ENCODE results near the gene TAS1R2. TPM values are rescaled to one million over a fixed set of nuclear protein-coding genes. Genes with fewer than 3 reads are reported as not detected.
A peak's percentile ranks its signal among the peaks of the same experiment; 100 is the strongest.

The TAS1R2 gene
- total and polyA plus RNA-seq, 9 of the 15 experiments (the other 6 are each of a cell fraction or from before 2014, with no cell fraction given), result not detected

GRCh38 chr1:18836654-18837053, 22.8 kb downstream of the TAS1R2 start:
- peak; percentile 84 for FAIRE-seq
- peaks cover 16 to 66% of the 10 kb centered on the region in 2 experiments for H3K27me3 ChIP-seq (ENCODE audit: control insufficient read depth in 2 of 2, insufficient read depth in 2 of 2, low read length in 2 of 2)
- no peaks in the 10 kb centered on the region for H3K36me3 ChIP-seq (ENCODE audit: control insufficient read depth, insufficient read depth, low read length)
- intact Hi-C loops (cut with micrococcal nuclease), result no loop called here
- ChIA-PET CTCF (ENCODE audit: low intra/inter-chr PET ratio) (no interaction called here), POLR2A (interaction anchor here (0.6 to 1.1 kb wide), 3 partner anchors 10 to 47 kb away, joined by 4 to 5 read pairs (median 4); no protein-coding TSS in a partner anchor)
- H3K79me2 ChIP-seq (ENCODE audit: control insufficient read depth, insufficient read depth, low read length), result no peaks in the 10 kb centered on the region
- no peak overlapping the region for H3K4me3 ChIP-seq
- H3K4me1 ChIP-seq (replicated peaks in 1 of 2; ENCODE audit: control insufficient read depth in 2 of 2, insufficient read depth in 2 of 2, low read length in 2 of 2), result no peaks in the 10 kb centered on the region
- in situ Hi-C loops (cut with MboI), result no loop called here
- no TSS peak for BruUV-seq (replicated peaks)
- peak overlapping the region; percentile 57; the same call in 1 of the 2 replicates for H2AFZ ChIP-seq (ENCODE audit: low read depth, low read length)
- 3% methylated on average over 5 of the region's 5 CpGs for WGBS (ENCODE audit: insufficient coverage, low coverage, missing lambda C conversion rate)
- ATAC-seq, result peak; percentile 97
- DNase-seq (ENCODE audit: extremely low read depth in 1 of 4, low spot score in 3 of 4), result peak; percentile 34 to 87 (median 84)
- peak; percentile 98 for TF ChIP-seq NFYB (IDR thresholded peaks at IDR 0.05; ENCODE audit: extremely low read depth, insufficient read length)
- TF ChIP-seq KDM1A (IDR thresholded peaks at IDR 0.05), result no peak
- TF ChIP-seq USF2 (CRISPR knock-in tag; IDR thresholded peaks at IDR 0.05), result peak; percentile 98
- TF ChIP-seq, protein P1, sequence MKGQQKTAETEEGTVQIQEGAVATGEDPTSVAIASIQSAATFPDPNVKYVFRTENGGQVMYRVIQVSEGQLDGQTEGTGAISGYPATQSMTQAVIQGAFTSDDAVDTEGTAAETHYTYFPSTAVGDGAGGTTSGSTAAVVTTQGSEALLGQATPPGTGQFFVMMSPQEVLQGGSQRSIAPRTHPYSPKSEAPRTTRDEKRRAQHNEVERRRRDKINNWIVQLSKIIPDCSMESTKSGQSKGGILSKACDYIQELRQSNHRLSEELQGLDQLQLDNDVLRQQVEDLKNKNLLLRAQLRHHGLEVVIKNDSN (CRISPR knock-in tag; IDR thresholded peaks at IDR 0.05), result peak; percentile 95
- TF ChIP-seq RAD51 (IDR thresholded peaks at IDR 0.05; ENCODE audit: borderline replicate concordance, low read depth), result peak; percentile 91
- TF ChIP-seq KAT8 (IDR thresholded peaks at IDR 0.05; ENCODE audit: low read depth), result no peak
- TF ChIP-seq FOS (IDR thresholded peaks at IDR 0.05; ENCODE audit: extremely low read depth, insufficient read length), result peak; percentile 82
- TF ChIP-seq CBFA2T2 (conservative IDR thresholded peaks at IDR 0.05), result peak; percentile 44
- TF ChIP-seq, protein P2, sequence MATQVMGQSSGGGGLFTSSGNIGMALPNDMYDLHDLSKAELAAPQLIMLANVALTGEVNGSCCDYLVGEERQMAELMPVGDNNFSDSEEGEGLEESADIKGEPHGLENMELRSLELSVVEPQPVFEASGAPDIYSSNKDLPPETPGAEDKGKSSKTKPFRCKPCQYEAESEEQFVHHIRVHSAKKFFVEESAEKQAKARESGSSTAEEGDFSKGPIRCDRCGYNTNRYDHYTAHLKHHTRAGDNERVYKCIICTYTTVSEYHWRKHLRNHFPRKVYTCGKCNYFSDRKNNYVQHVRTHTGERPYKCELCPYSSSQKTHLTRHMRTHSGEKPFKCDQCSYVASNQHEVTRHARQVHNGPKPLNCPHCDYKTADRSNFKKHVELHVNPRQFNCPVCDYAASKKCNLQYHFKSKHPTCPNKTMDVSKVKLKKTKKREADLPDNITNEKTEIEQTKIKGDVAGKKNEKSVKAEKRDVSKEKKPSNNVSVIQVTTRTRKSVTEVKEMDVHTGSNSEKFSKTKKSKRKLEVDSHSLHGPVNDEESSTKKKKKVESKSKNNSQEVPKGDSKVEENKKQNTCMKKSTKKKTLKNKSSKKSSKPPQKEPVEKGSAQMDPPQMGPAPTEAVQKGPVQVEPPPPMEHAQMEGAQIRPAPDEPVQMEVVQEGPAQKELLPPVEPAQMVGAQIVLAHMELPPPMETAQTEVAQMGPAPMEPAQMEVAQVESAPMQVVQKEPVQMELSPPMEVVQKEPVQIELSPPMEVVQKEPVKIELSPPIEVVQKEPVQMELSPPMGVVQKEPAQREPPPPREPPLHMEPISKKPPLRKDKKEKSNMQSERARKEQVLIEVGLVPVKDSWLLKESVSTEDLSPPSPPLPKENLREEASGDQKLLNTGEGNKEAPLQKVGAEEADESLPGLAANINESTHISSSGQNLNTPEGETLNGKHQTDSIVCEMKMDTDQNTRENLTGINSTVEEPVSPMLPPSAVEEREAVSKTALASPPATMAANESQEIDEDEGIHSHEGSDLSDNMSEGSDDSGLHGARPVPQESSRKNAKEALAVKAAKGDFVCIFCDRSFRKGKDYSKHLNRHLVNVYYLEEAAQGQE (IDR thresholded peaks at IDR 0.05; ENCODE audit: borderline replicate concordance), result peak; percentile 42
- TF ChIP-seq, protein P2 (CRISPR knock-in tag; IDR thresholded peaks at IDR 0.05; ENCODE audit: low read depth), result no peak
- no peak for TF ChIP-seq SRSF3 (IDR thresholded peaks at IDR 0.05; ENCODE audit: insufficient read depth, low read length)
- TF ChIP-seq ASH1L (IDR thresholded peaks at IDR 0.05; ENCODE audit: borderline replicate concordance, low read depth, partially characterized antibody), result peak; percentile 31
- TF ChIP-seq, protein P3, sequence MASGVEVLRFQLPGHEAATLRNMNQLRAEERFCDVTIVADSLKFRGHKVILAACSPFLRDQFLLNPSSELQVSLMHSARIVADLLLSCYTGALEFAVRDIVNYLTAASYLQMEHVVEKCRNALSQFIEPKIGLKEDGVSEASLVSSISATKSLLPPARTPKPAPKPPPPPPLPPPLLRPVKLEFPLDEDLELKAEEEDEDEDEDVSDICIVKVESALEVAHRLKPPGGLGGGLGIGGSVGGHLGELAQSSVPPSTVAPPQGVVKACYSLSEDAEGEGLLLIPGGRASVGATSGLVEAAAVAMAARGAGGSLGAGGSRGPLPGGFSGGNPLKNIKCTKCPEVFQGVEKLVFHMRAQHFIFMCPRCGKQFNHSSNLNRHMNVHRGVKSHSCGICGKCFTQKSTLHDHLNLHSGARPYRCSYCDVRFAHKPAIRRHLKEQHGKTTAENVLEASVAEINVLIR (CRISPR knock-in tag; IDR thresholded peaks at IDR 0.05), result no peak
- H3K9ac ChIP-seq (ENCODE audit: insufficient read depth in 1 of 2, low read depth in 2 of 2, low read length in 2 of 2), result no peak overlapping the region
- no peaks in the 10 kb centered on the region; the same call in 1 of the 2 replicates for H4K20me1 ChIP-seq (replicated peaks; ENCODE audit: control insufficient read depth, insufficient read depth, low read length)
- no peak overlapping the region for H3K27ac ChIP-seq (ENCODE audit: extremely low read depth, low read depth, low read length)
- no peak overlapping the region for H3K4me2 ChIP-seq (ENCODE audit: insufficient read depth, low read length)
- no peaks in the 10 kb centered on the region for H3K9me3 ChIP-seq (replicated peaks; ENCODE audit: control insufficient read depth, insufficient read depth, low read depth, low read length)
- no peaks in the 10 kb centered on the region for H3K9me1 ChIP-seq (ENCODE audit: control insufficient read depth, insufficient read depth, low read length)
